SK-N-SH treated with all-trans-retinoic acid at 6 μM for 48 hours (cell line): Measurements from ENCODE around the gene AFAP1.

ENCODE experiments used
- CSDC2 ChIP-seq: fragments of 250-450 bp; sonication (Bioruptor Pico); IDR thresholded peaks from 2 replicates; pipeline ENCODE4 v1.5.0; 2020; ENCODE audit warnings: mild to moderate bottlenecking, moderate library complexity
- CSRNP3 ChIP-seq: fragments of 250-450 bp; sonication (Bioruptor Pico); IDR thresholded peaks from 2 replicates; pipeline ENCODE4 v1.5.1; 2021; ENCODE audit warnings: mild to moderate bottlenecking, moderate library complexity
- GLIS3 ChIP-seq: fragments of 250-450 bp; sonication (Bioruptor Pico); IDR thresholded peaks from 2 replicates; pipeline ENCODE4 v1.5.0; 2020; ENCODE audit warnings: mild to moderate bottlenecking, moderate library complexity
- OSR1 ChIP-seq: fragments of 250-450 bp; sonication (Bioruptor Pico); IDR thresholded peaks from 2 replicates; pipeline ENCODE4 v1.8.0; 2022; ENCODE audit warnings: moderate library complexity, mild to moderate bottlenecking, inconsistent platforms
- PATZ1 ChIP-seq: fragments of 250-450 bp; sonication (Bioruptor Pico); IDR thresholded peaks from 2 replicates; pipeline ENCODE4 v1.8.0; 2020; ENCODE audit warnings: mild to moderate bottlenecking, moderate library complexity, borderline replicate concordance
- RARB ChIP-seq: fragments of 250-450 bp; sonication (Bioruptor Pico); IDR thresholded peaks from 2 replicates; pipeline ENCODE4 v1.8.0; 2021; ENCODE audit warnings: mild to moderate bottlenecking, moderate library complexity
- SNAI2 ChIP-seq: fragments of 250-450 bp; sonication (Bioruptor Pico); IDR thresholded peaks from 2 replicates; pipeline ENCODE4 v1.5.0; 2020; ENCODE audit warnings: mild to moderate bottlenecking, moderate library complexity
- TCF4 ChIP-seq: fragments of 250-450 bp; sonication (Bioruptor Pico); IDR thresholded peaks from 2 replicates; pipeline ENCODE4 v1.8.0; 2021; ENCODE audit warnings: mild to moderate bottlenecking, moderate library complexity, borderline replicate concordance
- ZFP3 ChIP-seq: fragments of 250-450 bp; sonication (Bioruptor Pico); IDR thresholded peaks from 2 replicates; pipeline ENCODE4 v1.5.0; 2020; ENCODE audit warnings: mild to moderate bottlenecking, moderate library complexity
- ZNF565 ChIP-seq: fragments of 450-650 bp; formaldehyde crosslinking; conservative IDR thresholded peaks from 2 replicates; pipeline ENCODE4 v1.5.0; 2020; ENCODE audit warnings: low read depth, mild to moderate bottlenecking, moderate library complexity
- ZNF70 ChIP-seq: fragments of 450-650 bp; formaldehyde crosslinking; IDR thresholded peaks from 2 replicates; pipeline ENCODE4 v1.5.0; 2020; ENCODE audit warnings: mild to moderate bottlenecking, moderate library complexity

- TF ChIP-seq CSRNP3 (CRISPR knock-in tag) (no peak), PATZ1 (CRISPR knock-in tag) (no peak), ZFP3 (CRISPR knock-in tag) (no peak), OSR1 (CRISPR knock-in tag) (no peak), TCF4 (CRISPR knock-in tag) (no peak), RARB (CRISPR knock-in tag) (no peak), ZNF565 (CRISPR knock-in tag) (no peak), SNAI2 (CRISPR knock-in tag) (no peak), ZNF70 (CRISPR knock-in tag) (no peak), CSDC2 (CRISPR knock-in tag) (no peak), GLIS3 (CRISPR knock-in tag) (no peak)
Measured at GRCh38 chr4:7798178-7798995, 141.3 kb downstream of the AFAP1 start.
